GM19099 (cell line): ENCODE measurements around the gene MANF.
A peak's percentile ranks its signal among the peaks of the same experiment; 100 is the strongest.

ENCODE experiments used
- POLR2A ChIP-seq: IDR thresholded peaks from 3 replicates; pipeline ENCODE4 v1.6.1; 2011; ENCODE audit warnings: low read depth; ENCODE audit not compliant: insufficient read length; ENCODE audit errors: extremely low read depth

MANF gene

GRCh38 chr3:51395493-51396213 is 10.6 kb downstream of the MANF start:
- TF ChIP-seq POLR2A = peak; percentile 12

- TF ChIP-seq POLR2A = no peak
These were observed 11.3 kb downstream of the MANF start for GRCh38 chr3:51396401-51396800.

- TF ChIP-seq POLR2A = no peak
These were observed 12.3 kb downstream of the MANF start for GRCh38 chr3:51397392-51397791.

- no peak for TF ChIP-seq POLR2A
These were observed 13.7 kb downstream of the MANF start for GRCh38 chr3:51398595-51399310.

DNA sequence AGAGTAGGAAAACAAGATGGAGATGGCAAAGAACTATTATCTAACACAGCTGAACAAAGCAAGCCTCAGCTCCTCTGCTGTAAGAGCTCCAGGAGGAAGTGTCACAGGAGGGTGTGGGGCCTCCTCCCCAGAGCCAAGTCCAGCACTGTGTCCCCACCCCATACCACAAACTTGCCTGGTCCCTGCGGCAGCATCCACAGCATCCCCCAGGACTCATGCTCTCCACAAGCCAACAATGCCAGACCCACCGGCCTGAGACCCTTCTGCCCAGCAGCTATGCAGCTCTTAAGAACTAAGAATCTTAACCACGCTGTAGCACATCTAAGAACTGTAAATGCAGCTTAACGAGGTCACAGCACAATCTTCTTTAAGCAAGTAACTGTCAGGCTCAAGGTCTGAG is 15.1 kb downstream of the MANF start:
- TF ChIP-seq POLR2A = no peak

GRCh38 chr3:51401735-51402134 is 16.6 kb downstream of the MANF start:
- TF ChIP-seq POLR2A = no peak

DNA sequence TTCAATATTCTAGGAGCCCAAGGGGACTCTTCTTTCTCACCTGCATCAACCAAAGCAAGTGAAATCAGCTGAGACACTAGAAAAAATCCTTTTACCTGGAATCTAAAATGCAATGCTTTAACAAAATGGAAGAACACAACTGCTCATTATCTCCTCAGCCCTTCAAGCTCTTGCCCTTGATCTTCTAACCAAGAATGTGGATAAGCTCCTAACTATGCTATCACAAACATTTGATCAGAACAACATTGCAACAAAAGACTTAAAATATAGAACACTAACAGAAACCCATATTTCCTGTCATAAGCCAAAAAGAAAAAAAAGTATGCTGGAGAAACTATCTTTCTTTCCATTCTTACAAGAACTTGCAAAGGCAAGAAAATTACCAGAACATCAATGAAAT is 18.6 kb downstream of the MANF start:
- no peak for TF ChIP-seq POLR2A

DNA sequence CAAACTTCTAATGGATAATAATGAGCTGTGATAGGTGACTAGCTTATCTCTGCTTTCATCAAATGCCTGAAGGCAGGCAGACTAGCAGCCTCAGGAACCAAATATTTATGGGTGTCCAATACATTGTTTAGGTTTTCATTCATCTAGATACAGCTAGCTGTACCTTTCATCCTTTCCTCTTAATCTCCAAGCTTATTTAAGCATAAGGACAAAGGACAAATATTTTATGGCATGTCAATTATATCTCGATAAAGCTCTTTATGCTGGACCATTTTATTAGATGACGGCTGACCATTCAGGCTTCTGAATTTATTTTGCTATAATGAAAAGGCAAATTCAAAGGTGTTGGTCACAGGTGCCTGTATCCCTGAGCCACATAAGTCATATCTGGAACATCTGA is 22.9 kb downstream of the MANF start:
- no peak for TF ChIP-seq POLR2A

DNA sequence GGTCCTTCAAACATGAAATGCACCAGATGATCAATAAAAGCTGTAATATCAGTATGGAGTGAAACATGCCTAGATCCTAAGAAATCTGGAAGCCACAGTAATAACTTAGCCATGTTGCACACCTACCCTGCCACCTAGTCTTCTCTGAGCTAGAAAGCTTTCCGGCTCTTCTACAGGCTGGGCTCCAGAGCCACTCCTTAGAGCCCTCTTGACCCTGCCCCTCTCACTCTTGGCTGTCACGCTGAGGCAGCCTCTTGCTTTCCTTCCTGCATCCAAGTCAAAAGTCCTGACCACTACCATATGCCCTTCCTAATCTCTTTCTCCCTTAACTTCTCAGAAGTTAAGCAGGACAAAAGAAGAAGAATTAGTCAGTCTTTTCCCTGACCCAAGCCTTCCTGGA is 23.7 kb downstream of the MANF start:
- no peak for TF ChIP-seq POLR2A

DNA sequence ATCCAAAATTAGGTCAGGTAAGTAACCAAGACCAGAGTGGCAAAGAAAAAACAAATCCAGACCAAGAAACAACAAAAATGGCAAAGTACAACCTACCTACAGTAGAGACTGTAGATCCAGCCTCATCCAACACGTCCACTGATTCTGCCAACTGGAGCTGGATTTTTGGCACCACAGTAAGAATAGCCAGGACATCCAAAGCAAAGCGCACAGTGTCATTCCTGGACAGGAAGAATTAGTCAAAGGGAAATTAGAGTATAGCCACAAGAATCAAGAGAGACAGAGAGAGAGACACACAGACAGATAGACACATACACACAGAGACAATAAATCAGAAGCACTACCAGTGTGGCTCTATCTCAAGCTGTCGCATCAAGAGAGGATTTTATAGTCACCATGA is 37.1 kb downstream of the MANF start:
- TF ChIP-seq POLR2A = no peak

DNA sequence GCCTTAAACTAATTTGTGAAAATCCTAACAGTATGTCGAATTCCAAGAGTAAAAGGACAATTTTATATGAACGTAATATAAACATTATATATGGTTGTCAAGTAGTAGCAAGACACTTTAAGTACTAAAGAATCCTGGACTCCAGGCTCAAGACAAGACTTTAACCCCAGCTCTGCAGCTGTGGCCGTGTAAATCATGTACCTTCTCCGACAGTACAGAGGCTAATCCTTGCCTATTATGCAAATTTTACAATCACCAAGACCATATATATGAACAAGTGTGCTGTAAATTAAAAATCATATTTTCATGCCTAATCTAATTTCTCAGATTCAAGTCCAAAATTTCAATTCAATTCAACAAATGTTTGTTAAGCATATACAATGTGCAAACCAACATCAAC is 41.8 kb downstream of the MANF start:
- no peak for TF ChIP-seq POLR2A

GRCh38 chr3:51429138-51429537 is 44.0 kb downstream of the MANF start:
- no peak for TF ChIP-seq POLR2A

GRCh38 chr3:51434110-51434509 is 49.0 kb downstream of the MANF start:
- no peak for TF ChIP-seq POLR2A

GRCh38 chr3:51434746-51435327 is 49.7 kb downstream of the MANF start:
- no peak for TF ChIP-seq POLR2A

GRCh38 chr3:51436998-51437639 is 52.0 kb downstream of the MANF start:
- no peak for TF ChIP-seq POLR2A
